Cerebellar nuclear complex (tissue), 1 donor: ENCODE data around the gene MACROD2.

ENCODE experiments used
- DNase-seq, 2 experiments: peaks; one replicate each; lab custom pipeline; 2025; lab: John Stamatoyannopoulos, UW

The MACROD2 gene

DNA sequence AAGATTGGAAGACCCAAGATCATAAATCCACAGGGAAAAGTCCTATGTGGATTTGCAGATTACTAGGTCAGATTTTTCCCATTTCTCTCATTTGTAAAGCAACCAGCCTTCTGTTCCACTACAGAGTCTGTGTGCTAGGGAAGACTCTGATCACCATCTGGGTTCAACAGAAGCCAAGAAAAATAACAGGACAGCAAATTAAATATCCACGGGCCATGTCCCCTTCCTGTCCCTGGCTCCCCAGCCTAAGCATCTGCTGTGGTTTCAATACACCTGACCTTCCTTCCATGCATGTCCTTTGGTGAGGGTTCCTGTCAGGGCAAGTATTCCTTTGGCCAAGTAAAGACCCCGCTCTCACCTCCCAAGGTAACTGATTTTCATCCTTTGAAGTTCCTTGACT lies 2019.1 kb downstream of the MACROD2 start:
- DNase-seq: peak; percentile 53 to 89

DNA sequence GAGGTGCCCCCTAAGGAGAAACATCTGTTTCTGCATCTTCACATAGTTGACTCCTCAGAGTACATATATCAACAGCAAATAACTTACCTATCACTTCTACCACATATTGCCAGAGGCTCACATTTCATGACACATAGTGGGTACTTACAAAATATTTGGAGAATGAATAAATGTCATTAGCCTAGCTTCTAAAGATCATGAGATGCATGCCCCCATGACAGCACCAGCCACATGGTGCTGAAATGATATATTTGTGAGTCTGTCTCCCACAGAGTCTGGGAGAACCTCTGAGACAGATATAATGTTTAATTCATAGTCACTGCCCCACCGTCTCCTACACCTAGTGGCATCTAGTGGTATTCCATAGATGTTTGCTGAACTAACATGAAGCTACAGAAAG lies 2022.3 kb downstream of the MACROD2 start:
- no peak for DNase-seq

- no peak for DNase-seq
These were observed 2023.6 kb downstream of the MACROD2 start for GRCh38 chr20:16018881-16019280.

GRCh38 chr20:16020971-16021370 lies 2025.7 kb downstream of the MACROD2 start:
- no peak for DNase-seq

DNA sequence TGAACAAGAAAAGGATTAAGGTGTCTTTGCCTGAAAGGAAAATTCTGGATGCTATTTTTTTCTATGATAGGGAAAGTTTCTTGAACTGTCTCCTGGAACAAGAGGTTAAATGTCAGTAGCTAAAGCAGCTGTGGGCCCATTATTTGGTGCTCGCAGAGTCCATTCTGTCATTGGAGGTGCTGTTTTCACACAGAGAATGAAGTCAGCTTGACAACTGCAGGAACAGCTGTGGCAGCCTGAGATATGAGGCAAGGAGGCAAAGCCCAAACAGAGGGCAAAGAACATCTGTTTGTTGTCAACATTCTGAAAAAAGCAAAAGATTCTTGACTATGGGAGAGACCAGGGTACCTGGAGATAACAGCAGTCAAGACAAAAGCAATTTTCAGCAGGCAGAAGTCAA lies 2029.8 kb downstream of the MACROD2 start:
- no peak for DNase-seq

DNA sequence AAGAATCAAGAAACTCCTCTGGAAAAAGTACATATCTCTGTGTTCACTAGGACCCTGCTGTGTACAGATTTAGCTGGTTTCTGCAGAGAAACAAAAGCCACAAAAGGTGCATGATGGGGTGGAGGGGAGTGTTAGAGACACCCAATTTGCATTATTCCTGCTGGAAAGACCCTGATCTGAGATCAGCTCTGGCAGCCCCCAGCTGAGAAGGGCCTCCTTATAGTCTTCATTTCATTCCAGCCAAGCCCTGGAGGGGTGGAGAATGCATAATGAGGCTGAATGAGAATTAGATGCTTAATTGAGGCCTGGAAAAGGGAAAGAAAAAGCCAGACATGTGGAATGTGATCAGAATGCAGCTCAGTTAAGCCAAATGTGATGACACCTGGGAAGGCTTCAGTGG lies 2032.4 kb downstream of the MACROD2 start:
- no peak for DNase-seq

GRCh38 chr20:16028923-16029322 lies 2033.6 kb downstream of the MACROD2 start:
- no peak for DNase-seq

GRCh38 chr20:16030253-16030652 lies 2034.9 kb downstream of the MACROD2 start:
- no peak for DNase-seq

- DNase-seq: no peak
These were observed 2040.3 kb downstream of the MACROD2 start for GRCh38 chr20:16035576-16035975.

DNA sequence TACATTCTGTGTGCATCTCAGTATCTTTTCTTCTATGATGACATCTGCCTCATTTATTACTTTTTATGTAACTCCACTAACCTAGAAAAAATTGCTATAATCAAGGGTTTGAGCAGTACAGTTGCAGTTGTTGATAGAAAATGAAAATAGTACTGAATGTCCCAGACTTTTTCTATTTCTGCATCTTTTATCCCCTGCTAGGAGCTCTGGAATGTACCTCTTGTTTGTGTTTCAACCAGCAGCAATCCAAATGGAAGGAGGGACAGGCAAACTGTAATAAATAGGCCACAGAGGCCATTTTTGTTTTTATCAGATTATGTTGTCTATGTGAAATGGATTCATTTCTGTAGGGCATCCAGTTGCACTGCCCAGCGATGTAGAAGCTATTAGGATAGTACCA lies 2041.0 kb downstream of the MACROD2 start:
- DNase-seq: no peak

DNA sequence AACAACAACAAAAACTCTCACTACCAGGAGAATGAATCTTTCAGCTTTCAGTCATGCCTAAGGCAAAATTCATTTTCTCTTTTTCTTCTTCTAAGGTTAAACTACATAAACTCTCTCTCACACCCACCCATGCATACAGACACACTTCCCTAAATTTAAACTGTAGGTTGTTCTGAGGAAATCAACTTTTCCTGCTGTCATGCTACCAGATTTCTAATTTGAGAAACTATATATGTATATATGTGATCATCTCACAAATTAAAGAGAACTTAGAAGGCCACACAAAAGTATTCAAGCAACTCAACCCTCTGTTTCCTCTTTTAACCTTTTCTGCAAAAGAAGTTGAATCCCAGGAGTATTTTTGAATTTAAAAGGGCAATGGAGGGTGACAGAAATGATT lies 2045.4 kb downstream of the MACROD2 start:
- no peak for DNase-seq

DNA sequence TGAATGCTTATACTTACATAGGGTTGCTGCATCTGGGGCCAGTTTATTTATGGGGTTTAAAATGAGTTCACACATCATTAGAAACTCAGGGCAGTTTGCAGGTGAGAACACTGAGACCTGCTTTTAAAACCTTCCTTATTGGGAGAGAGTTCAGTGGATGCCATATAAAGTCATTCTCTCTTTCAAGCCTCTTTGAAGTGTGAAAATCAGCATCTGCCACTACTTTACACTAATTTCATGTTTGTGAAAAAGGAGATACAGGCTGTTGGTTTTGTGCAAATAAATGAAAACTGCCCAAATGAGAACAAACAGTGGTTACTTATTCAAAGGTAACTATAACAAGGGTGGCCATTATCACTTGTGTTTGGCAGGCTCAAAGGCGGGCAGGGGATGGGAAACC lies 2047.4 kb downstream of the MACROD2 start:
- no peak for DNase-seq

DNA sequence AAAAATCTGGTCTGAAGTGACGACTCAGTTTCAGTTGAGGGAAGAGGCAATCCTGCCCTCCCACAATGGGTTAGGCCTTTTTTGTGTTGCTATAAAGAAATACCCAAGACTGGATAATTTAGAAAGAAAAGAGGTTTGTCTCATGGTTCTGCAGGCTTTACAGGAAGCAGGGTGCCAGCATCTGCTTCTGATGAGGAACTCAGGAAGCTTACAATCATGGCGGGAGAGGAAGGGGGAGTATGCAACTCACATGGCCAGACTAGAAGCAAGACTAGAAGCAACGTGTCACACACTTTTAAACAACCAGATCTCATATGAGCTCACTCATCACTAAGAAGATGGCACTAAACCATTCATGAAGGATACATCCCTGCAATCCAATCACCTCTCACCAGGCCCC lies 2048.6 kb downstream of the MACROD2 start:
- no peak for DNase-seq

DNA sequence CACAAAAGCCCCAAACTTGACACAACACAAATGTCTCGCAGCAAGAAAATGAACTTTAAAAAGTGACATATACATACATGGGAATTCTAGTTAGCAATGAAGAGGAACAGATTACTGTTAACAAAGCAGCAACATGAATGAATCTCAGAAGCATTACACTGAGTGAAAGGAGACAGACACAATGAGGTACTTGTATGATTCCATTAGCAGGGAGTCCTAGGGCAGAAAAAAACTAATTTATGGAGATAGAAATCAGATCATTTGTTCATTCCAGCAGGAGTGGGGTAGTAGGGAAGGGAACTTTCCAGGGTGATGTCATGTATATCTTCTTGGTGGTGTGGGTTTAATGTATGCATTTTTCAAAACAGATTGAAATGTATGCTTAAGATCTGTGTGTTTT lies 2053.6 kb downstream of the MACROD2 start:
- no peak for DNase-seq

DNA sequence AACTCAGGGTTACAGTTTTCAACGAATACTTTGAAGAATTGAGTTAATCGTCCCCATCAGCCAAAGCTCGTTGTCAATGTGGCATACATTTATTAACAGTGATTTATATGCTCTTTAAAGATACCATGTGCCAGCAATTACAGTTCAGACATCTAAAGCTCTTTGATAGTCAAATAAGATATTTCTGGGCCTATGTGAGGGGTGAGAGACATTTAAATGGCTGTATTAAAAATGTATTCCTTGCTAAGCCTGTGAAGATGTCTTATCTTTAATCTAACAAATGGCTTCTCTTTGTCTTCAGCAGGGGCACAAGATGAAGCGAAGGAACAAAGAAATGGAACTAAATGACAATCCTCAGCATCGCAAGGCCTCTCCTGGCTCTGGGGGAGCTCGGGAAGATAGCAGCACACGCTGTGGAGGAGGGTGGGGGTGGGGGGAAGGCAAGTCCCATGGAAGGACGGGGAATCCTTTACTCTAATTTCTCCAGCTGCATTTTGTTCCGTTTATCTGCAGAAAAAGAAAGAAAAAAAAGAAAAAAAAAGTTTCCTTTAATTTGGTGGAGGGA lies 2054.3 kb downstream of the MACROD2 start:
- DNase-seq: no peak

- DNase-seq: no peak
These were observed 2055.1 kb downstream of the MACROD2 start for GRCh38 chr20:16050366-16050765.

GRCh38 chr20:16051968-16052367 lies 2056.7 kb downstream of the MACROD2 start:
- no peak for DNase-seq

GRCh38 chr20:16052456-16052855 lies 2057.1 kb downstream of the MACROD2 start:
- DNase-seq: no peak

- no peak for DNase-seq
These were observed 2059.7 kb downstream of the MACROD2 start for GRCh38 chr20:16054985-16055384.

- no peak for DNase-seq
These were observed 2062.3 kb downstream of the MACROD2 start for GRCh38 chr20:16057651-16058050.

DNA sequence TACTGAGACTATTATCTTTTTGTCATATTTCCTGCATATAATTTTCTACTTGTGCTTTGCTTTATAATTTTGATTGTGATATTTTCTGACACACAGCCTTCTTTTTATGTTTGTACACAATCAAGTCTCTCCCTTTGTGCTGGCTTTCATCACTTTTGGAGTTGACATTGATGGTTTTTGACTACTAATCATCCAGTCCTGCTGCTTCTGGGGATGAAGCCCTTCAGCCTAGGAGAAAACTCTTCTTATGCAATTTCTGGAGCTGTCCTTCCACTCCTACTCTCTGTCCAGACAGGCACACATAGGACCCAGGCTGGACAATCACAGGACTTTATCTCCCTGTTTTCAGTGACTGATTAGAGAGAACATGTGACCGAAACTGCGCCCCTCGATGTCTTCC lies 2063.0 kb downstream of the MACROD2 start:
- DNase-seq: no peak

- DNase-seq: no peak
These were observed 2064.5 kb downstream of the MACROD2 start for GRCh38 chr20:16059841-16060240.

- DNase-seq: no peak
These were observed 2066.0 kb downstream of the MACROD2 start for GRCh38 chr20:16061351-16061750.

DNA sequence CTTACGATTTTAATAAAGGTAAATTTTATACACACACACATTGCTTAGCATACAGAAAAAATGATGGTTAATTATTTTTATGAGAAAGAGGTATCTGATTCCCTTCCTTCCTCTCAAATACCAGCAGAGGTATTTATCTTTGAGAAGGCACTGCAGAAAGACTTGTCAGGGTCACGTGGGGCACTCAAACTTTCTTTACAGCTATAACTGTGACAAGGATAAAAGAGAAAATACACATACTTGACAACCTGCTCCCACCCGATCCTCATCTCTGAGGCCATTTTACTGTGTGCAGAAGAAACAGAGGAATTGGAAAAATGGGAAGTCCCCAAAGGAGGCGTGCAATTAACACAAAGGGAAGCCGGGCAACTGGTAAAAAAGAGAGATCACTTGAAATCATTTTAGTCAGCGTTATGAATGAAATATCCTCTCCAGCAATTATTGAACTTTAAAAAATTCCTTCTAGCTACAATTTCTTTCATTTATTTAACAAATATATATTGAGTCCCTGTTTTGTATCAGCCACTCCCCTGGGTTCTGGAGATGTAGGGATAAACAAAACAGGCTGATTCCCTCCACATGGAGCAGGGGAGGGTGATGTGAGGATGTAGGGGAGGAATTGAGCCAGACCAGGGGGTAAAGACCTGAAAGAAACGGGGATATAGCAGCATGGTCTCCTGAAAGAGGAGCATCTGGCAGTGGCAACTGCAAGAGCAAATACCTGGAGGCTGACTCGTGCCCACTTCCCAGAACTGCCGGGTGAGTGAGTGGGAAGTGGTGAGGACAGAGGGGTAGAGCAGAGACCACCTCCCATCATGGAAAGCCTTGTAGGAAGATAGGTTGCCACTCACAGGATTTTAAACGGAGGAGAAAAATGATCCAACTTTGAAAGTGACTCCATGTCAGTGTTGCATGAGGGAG lies 2067.6 kb downstream of the MACROD2 start:
- DNase-seq: no peak
